HepG2 (cell line): ENCODE results near the gene TNFAIP2. TPM values are rescaled to one million over a fixed set of nuclear protein-coding genes. Genes with fewer than 3 reads are reported as not detected.

Experiments used
- ATAC-seq: fragments of 200-7000 bp; cut with Tn5 transposase; 3 replicates; pipeline ENCODE4 v1.9.1; 2020; ENCODE audit warnings: mild to moderate bottlenecking, moderate library complexity
- BruUV-seq: library from RNA; stranded (reverse); fragments of 400-500 nt; replicated peaks from 2 replicates; lab custom pipeline; 2021; lab: Mats Ljungman, UMichigan
- CTCF ChIA-PET: fragments of 300-600 bp; formaldehyde crosslinking; extraction: SDS; loops from one replicate; lab custom pipeline; 2021; ENCODE audit warnings: low total read pairs, inconsistent platforms, low intra/inter-chr PET ratio; lab: Yijun Ruan, JAX
- POLR2A ChIA-PET: fragments of 350-600 bp; sonication (Branson Sonifier 250); formaldehyde crosslinking; loops from one replicate; lab custom pipeline; 2020; ENCODE audit warnings: antibody characterized with exemption, inconsistent platforms; lab: Yijun Ruan, JAX
- DNase-seq: peaks from one replicate; pipeline ENCODE4 v3.0.0-alpha.2; 2015; ENCODE audit warnings: low spot score
- FAIRE-seq: peaks from 3 replicates; lab custom pipeline; 2011; peaks lifted over from hg19 to GRCh38; lab: Jason Lieb, UNC
- H2AFZ ChIP-seq: one replicate; pipeline ENCODE4 v1.6.1; 2011; ENCODE audit warnings: low read length, inconsistent platforms
- H3K27ac ChIP-seq: fragments of 300-600 bp; 3 replicates; pipeline ENCODE4 v1.8.0; 2011; ENCODE audit warnings: mixed run types, mild to moderate bottlenecking, mixed read lengths, low read length, inconsistent platforms; ENCODE audit not compliant: insufficient read depth; ENCODE audit errors: extremely low read length
- H3K27me3 ChIP-seq, 2 experiments: fragments of 200-600 bp in 1 of 2; 2 replicates in 1 of 2; 3 replicates in 1 of 2; pipeline versions ENCODE4 v1.6.0 to v1.8.0; 2011; ENCODE audit warnings: low read length in 2 of 2, mild to moderate bottlenecking in 2 of 2, moderate library complexity in 2 of 2, inconsistent platforms in 1 of 2; ENCODE audit not compliant: insufficient read depth in 2 of 2, control insufficient read depth in 1 of 2
- H3K36me3 ChIP-seq, 2 experiments: fragments of 200-600 bp in 1 of 2; replicated peaks in 1 of 2; 2 replicates in 1 of 2; 3 replicates in 1 of 2; pipeline versions ENCODE4 v1.5.1 to v1.8.0; 2011; ENCODE audit warnings: low read length in 2 of 2, inconsistent platforms in 1 of 2; ENCODE audit not compliant: insufficient read depth in 2 of 2, control insufficient read depth in 1 of 2
- H3K4me1 ChIP-seq: 2 replicates; pipeline ENCODE4 v1.5.1; 2012; ENCODE audit warnings: low read length, inconsistent platforms; ENCODE audit not compliant: insufficient read depth
- H3K4me2 ChIP-seq: 2 replicates; pipeline ENCODE4 v1.6.0; 2011; ENCODE audit warnings: low read depth, low read length, inconsistent platforms
- H3K4me3 ChIP-seq, 3 experiments: fragments of 200-600 bp in 1 of 3; sonication (generic), shearing (Covaris generic) in 1 of 3; replicated peaks in 1 of 3; 2 replicates each; pipeline ENCODE4 v1.5.1; 2011 to 2016; ENCODE audit warnings: low read length in 3 of 3, inconsistent platforms in 2 of 3, low read depth in 2 of 3, mild to moderate bottlenecking in 2 of 3, control low read depth in 1 of 3, mixed read lengths in 1 of 3; ENCODE audit not compliant: insufficient read depth in 1 of 3
- H3K79me2 ChIP-seq: one replicate; pipeline ENCODE4 v1.6.1; 2011; ENCODE audit warnings: low read length, inconsistent platforms; ENCODE audit not compliant: insufficient read depth
- H3K9ac ChIP-seq: 2 replicates; pipeline ENCODE4 v1.6.0; 2011; ENCODE audit warnings: mild to moderate bottlenecking, low read depth, low read length, inconsistent platforms; ENCODE audit not compliant: insufficient read depth
- H3K9me3 ChIP-seq: 2 replicates; pipeline ENCODE4 v1.5.1; 2012; ENCODE audit warnings: mild to moderate bottlenecking, low read length
- H4K20me1 ChIP-seq: 2 replicates; pipeline ENCODE4 v1.6.0; 2011; ENCODE audit warnings: inconsistent platforms, mild to moderate bottlenecking, low read length, moderate library complexity; ENCODE audit not compliant: insufficient read depth
- ARNT ChIP-seq: fragments of 450-650 bp; IDR thresholded peaks from 2 replicates; pipeline ENCODE4 v1.6.1; 2017
- CHD4 ChIP-seq: fragments of 200-600 bp; sonication (generic); IDR thresholded peaks from 2 replicates; pipeline ENCODE4 v1.7.0; 2017; ENCODE audit warnings: mild to moderate bottlenecking, low read length, borderline replicate concordance
- GATAD1 ChIP-seq: IDR thresholded peaks from 2 replicates; pipeline ENCODE4 v1.6.1; 2016; ENCODE audit warnings: missing genetic modification reagents, missing compliant biosample characterization
- PHF5A ChIP-seq: IDR thresholded peaks from one replicate; pipeline ENCODE4 v1.6.1; 2018; ENCODE audit warnings: low read depth, missing genetic modification reagents; ENCODE audit not compliant: unreplicated experiment
- SATB2 ChIP-seq: sonication (generic); formaldehyde crosslinking; IDR thresholded peaks from 2 replicates; pipeline ENCODE4 v1.5.0; 2020; ENCODE audit warnings: missing genetic modification reagents
- SKIL ChIP-seq: sonication (generic); formaldehyde crosslinking; IDR thresholded peaks from 2 replicates; pipeline ENCODE4 v1.8.0; 2022; ENCODE audit warnings: missing genetic modification reagents, mild to moderate bottlenecking, moderate library complexity, borderline replicate concordance
- ZNF12 ChIP-seq: sonication (generic); formaldehyde crosslinking; IDR thresholded peaks from 2 replicates; pipeline ENCODE4 v1.5.0; 2020; ENCODE audit warnings: missing genetic modification reagents
- ZNF432 ChIP-seq: sonication (generic); formaldehyde crosslinking; IDR thresholded peaks from 2 replicates; pipeline ENCODE4 v1.5.0; 2020; ENCODE audit warnings: missing genetic modification reagents, mild to moderate bottlenecking, borderline replicate concordance
- ZNF484 ChIP-seq: sonication (generic); formaldehyde crosslinking; IDR thresholded peaks from 2 replicates; pipeline ENCODE4 v1.5.1; 2020; ENCODE audit warnings: mild to moderate bottlenecking, low read depth, missing genetic modification reagents, borderline replicate concordance
- ZNF792 ChIP-seq: IDR thresholded peaks from 2 replicates; pipeline ENCODE4 v1.6.1; 2016
- ZNF891 ChIP-seq: sonication (generic); formaldehyde crosslinking; IDR thresholded peaks from 2 replicates; pipeline ENCODE4 v1.5.0; 2020; ENCODE audit warnings: mild to moderate bottlenecking, missing genetic modification reagents
- ZZZ3 ChIP-seq: sonication (generic); formaldehyde crosslinking; IDR thresholded peaks from 2 replicates; pipeline ENCODE4 v1.4.0; 2020; ENCODE audit warnings: missing genetic modification reagents, mild to moderate bottlenecking, borderline replicate concordance
- WGBS: methylation state at CpG from one replicate; pipeline ENCODE4 v1.1.6; 2017; ENCODE audit warnings: low lambda C conversion rate; 5-methylcytosine and 5-hydroxymethylcytosine counted together
- in situ Hi-C: cut with HindIII; loops from 2 replicates; pipeline ENCODE4 v1.10.0; 2017; ENCODE audit warnings: low pct_unique_long_range_greater_than_20kb; ENCODE audit not compliant: extremely low pct_ligation_motif_present
- intact Hi-C: fragments of 100-400 bp; cut with micrococcal nuclease; formaldehyde crosslinking; loops from one replicate; pipeline ENCODE4 v1.10.0; 2022; ENCODE audit not compliant: unreplicated experiment
- polyA plus RNA-seq, 8 experiments: library from polyadenylated mRNA; depleted of rRNA in 3 of 8; stranded (reverse) in 7 of 8; unstranded in 1 of 8; fragments of >200 nt; fragmentation: Illumina TruSeq in 4 of 8; extraction: Trizol in 4 of 8; gene quantifications; 2 replicates each; pipeline versions ENCODE4 v1.2.1 to v1.2.3, GENCODE V29; 2011 to 2016; ENCODE audit warnings: low read depth in 4 of 8, missing spikeins in 1 of 8, mixed read lengths in 1 of 8; ENCODE audit not compliant: insufficient read depth in 1 of 8
- total RNA-seq, 5 experiments: library from RNA; depleted of rRNA; stranded (reverse); fragments of >200 nt; fragmentation: Illumina TruSeq; extraction: Trizol; gene quantifications; 2 replicates each; pipeline ENCODE4 v1.2.3, GENCODE V29; 2016; ENCODE audit warnings: low read depth in 1 of 5
- TF ChIP-seq, protein P1 (sequence below): sonication (generic); IDR thresholded peaks from 2 replicates; pipeline ENCODE4 v1.6.1; 2016; ENCODE audit warnings: low read depth, borderline replicate concordance
- TF ChIP-seq, protein P2 (sequence below): sonication (generic); formaldehyde crosslinking; IDR thresholded peaks from 2 replicates; pipeline ENCODE4 v1.4.0; 2020; ENCODE audit warnings: missing genetic modification reagents
- TF ChIP-seq, protein P3 (sequence below): IDR thresholded peaks from 2 replicates; pipeline ENCODE4 v1.6.1; 2016; ENCODE audit warnings: low read depth

The TNFAIP2 gene
- total and polyA plus RNA-seq, 2 of the 13 experiments (the other 11 are each of a cell fraction or from before 2014, with no cell fraction given): 0.46 to 1.5 TPM

GRCh38 chr14:103186241-103186822, 63.1 kb downstream of the TNFAIP2 start:
- Histone ChIP-seq H3K4me1 (peaks cover 43% of the 10 kb centered on the region), H2AFZ (peak overlapping the region; percentile 42), H3K4me3 (peak overlapping the region; percentile 28 to 51 (median 35)), H3K9me3 (no peaks in the 10 kb centered on the region), H3K27ac (no peak overlapping the region), H3K27me3 (no peaks in the 10 kb centered on the region), H3K79me2 (no peaks in the 10 kb centered on the region), H3K36me3 (no peaks in the 10 kb centered on the region), H4K20me1 (no peaks in the 10 kb centered on the region), H3K9ac (no peak overlapping the region), H3K4me2 (peak overlapping the region; percentile 77)
- 2% methylated on average over 9 of the region's 9 CpGs for WGBS
- ATAC-seq: peak; percentile 56
- no TSS peak for BruUV-seq
- FAIRE-seq: no peak
- in situ Hi-C loops: no loop called here
- POLR2A ChIA-PET: interaction anchor here (0.7 to 1.2 kb wide), 7 partner anchors 10 to 148 kb away, joined by 3 to 5 read pairs (median 3); partner anchors contain the start of gene EIF5
- CTCF ChIA-PET: interaction anchor here (0.6 to 1.6 kb wide), 2 partner anchors 59 to 82 kb away, joined by 3 to 5 read pairs; no protein-coding TSS in a partner anchor
- intact Hi-C loops: loop anchor here (5.0 kb wide), 2 partner anchors 84 to 106 kb away; no protein-coding TSS in a partner anchor
- no peak for DNase-seq
- no peak for TF ChIP-seq GATAD1 (CRISPR knock-in tag)
- no peak for TF ChIP-seq ZNF484 (CRISPR knock-in tag)
- TF ChIP-seq PHF5A (CRISPR knock-in tag): no peak
- TF ChIP-seq, protein P1, sequence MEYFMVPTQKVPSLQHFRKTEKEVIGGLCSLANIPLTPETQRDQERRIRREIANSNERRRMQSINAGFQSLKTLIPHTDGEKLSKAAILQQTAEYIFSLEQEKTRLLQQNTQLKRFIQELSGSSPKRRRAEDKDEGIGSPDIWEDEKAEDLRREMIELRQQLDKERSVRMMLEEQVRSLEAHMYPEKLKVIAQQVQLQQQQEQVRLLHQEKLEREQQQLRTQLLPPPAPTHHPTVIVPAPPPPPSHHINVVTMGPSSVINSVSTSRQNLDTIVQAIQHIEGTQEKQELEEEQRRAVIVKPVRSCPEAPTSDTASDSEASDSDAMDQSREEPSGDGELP: no peak
- no peak for TF ChIP-seq ZZZ3 (CRISPR knock-in tag)
- no peak for TF ChIP-seq ZNF12 (CRISPR knock-in tag)
- no peak for TF ChIP-seq ARNT
- no peak for TF ChIP-seq SATB2 (CRISPR knock-in tag)
- TF ChIP-seq ZNF432 (CRISPR knock-in tag): no peak
- TF ChIP-seq, protein P2, sequence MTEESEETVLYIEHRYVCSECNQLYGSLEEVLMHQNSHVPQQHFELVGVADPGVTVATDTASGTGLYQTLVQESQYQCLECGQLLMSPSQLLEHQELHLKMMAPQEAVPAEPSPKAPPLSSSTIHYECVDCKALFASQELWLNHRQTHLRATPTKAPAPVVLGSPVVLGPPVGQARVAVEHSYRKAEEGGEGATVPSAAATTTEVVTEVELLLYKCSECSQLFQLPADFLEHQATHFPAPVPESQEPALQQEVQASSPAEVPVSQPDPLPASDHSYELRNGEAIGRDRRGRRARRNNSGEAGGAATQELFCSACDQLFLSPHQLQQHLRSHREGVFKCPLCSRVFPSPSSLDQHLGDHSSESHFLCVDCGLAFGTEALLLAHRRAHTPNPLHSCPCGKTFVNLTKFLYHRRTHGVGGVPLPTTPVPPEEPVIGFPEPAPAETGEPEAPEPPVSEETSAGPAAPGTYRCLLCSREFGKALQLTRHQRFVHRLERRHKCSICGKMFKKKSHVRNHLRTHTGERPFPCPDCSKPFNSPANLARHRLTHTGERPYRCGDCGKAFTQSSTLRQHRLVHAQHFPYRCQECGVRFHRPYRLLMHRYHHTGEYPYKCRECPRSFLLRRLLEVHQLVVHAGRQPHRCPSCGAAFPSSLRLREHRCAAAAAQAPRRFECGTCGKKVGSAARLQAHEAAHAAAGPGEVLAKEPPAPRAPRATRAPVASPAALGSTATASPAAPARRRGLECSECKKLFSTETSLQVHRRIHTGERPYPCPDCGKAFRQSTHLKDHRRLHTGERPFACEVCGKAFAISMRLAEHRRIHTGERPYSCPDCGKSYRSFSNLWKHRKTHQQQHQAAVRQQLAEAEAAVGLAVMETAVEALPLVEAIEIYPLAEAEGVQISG: peak; percentile 11; the same call in 1 of the 2 replicates
- TF ChIP-seq CHD4: no peak
- no peak for TF ChIP-seq SKIL (CRISPR knock-in tag)
- no peak for TF ChIP-seq ZNF891 (CRISPR knock-in tag)
- no peak for TF ChIP-seq ZNF792 (CRISPR knock-in tag)
- TF ChIP-seq, protein P3, sequence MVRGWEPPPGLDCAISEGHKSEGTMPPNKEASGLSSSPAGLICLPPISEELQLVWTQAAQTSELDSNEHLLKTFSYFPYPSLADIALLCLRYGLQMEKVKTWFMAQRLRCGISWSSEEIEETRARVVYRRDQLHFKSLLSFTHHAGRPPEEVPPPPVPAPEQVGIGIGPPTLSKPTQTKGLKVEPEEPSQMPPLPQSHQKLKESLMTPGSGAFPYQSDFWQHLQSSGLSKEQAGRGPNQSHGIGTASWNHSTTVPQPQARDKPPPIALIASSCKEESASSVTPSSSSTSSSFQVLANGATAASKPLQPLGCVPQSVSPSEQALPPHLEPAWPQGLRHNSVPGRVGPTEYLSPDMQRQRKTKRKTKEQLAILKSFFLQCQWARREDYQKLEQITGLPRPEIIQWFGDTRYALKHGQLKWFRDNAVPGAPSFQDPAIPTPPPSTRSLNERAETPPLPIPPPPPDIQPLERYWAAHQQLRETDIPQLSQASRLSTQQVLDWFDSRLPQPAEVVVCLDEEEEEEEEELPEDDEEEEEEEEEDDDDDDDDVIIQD (CRISPR knock-in tag): no peak
